ENCODE data around the gene GHITM. TPM values are rescaled to one million over a fixed set of nuclear protein-coding genes. Genes with fewer than 3 reads are reported as not detected.

The GHITM gene, protein sequence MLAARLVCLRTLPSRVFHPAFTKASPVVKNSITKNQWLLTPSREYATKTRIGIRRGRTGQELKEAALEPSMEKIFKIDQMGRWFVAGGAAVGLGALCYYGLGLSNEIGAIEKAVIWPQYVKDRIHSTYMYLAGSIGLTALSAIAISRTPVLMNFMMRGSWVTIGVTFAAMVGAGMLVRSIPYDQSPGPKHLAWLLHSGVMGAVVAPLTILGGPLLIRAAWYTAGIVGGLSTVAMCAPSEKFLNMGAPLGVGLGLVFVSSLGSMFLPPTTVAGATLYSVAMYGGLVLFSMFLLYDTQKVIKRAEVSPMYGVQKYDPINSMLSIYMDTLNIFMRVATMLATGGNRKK
- 156 TPM for total RNA-seq (2021; ENCODE audit: unreplicated experiment)
- polyA plus RNA-seq (2012), result 137 and 150 TPM in 2 replicates
- Bru-seq, nascent RNA, result percentile 97 among the genes with signal in this experiment
- percentile 99 among the genes with signal in this experiment for BruChase-seq, experiment 1, labeled RNA remaining after a 6-hour chase
- BruChase-seq, experiment 2, labeled RNA remaining after a 2-hour chase, result percentile 96 among the genes with signal in this experiment
- long read RNA-seq, transcript GHITM-201 (9 exons, 2,128 nt), result major isoform, 555 of 605 reads
- long read RNA-seq, partial matches to known transcripts, result 37 of 605 reads
- long read RNA-seq, other reads (novel, unspliced or antisense), result 13 of 605 reads

GRCh38 chr10:84139126-84140035, at the start of gene GHITM:
Gene GHITM, plus strand, starts transcription at chr10:84139509. Its CDS starts 1,992 bp downstream, at chr10:84141501.
- DNase-seq (ENCODE audit: low read depth, low spot score) (peak; percentile 97), ATAC-seq (peak; percentile 95)
- Histone ChIP-seq H3K9ac (ENCODE audit: low read length) (peak within 1 kb of the TSS; percentile 91), H3K4me3 (replicated peaks in 1 of 2; ENCODE audit: low read depth in 1 of 2, low read length in 2 of 2) (peak within 1 kb of the TSS; percentile 95), H3K9me3 (ENCODE audit: control insufficient read depth in 1 of 2, insufficient read depth in 1 of 2, low read depth in 1 of 2, low read length in 2 of 2) (no peaks in the 10 kb centered on the region), H3K27ac (ENCODE audit: low read depth, low read length) (peak within 1 kb of the TSS; percentile 82), H3K27me3 (ENCODE audit: insufficient read depth, low read length) (no peaks in the 10 kb centered on the region), H3K36me3 (ENCODE audit: control insufficient read depth in 1 of 2, insufficient read depth in 2 of 2, low read length in 2 of 2) (peaks cover 22 to 25% of the 10 kb centered on the region in 2 experiments), H3K79me2 (ENCODE audit: insufficient read depth, low read length) (peaks cover 45% of the 10 kb centered on the region), H3K4me2 (ENCODE audit: low read length) (peak within 1 kb of the TSS; percentile 75), H3K4me1 (ENCODE audit: control insufficient read depth in 1 of 2, insufficient read depth in 2 of 2, low read length in 2 of 2) (peaks cover 4 to 19% of the 10 kb centered on the region in 2 experiments; a peak in 2 of 4 replicates), H2AFZ (ENCODE audit: low read depth, low read length, poor library complexity, severe bottlenecking) (peak within 1 kb of the TSS; percentile 98), H4K20me1 (ENCODE audit: insufficient read depth) (no peaks in the 10 kb centered on the region), H3K9me2 (ENCODE audit: insufficient read depth) (no peaks in the 10 kb centered on the region)
- POLR2A ChIA-PET, result interaction anchor here (1.3 kb wide), 1 partner anchor 15 kb away, joined by 3 read pairs; no protein-coding TSS in a partner anchor
- CTCF ChIA-PET, result interaction anchor here (0.8 to 2.7 kb wide), 5 partner anchors 9 to 113 kb away, joined by 3 to 24 read pairs (median 3); no protein-coding TSS in a partner anchor
- intact Hi-C loops (cut with micrococcal nuclease), result no loop called here
- no TSS peak for BruUV-seq (replicated peaks)
- RAD21 ChIA-PET (ENCODE audit: low non-redundant PET in 1 of 2, low total read pairs in 2 of 2, uncharacterized antibody in 2 of 2, unreplicated experiment in 2 of 2), result no interaction called here
- TF ChIP-seq CBX3 (IDR thresholded peaks at IDR 0.05; ENCODE audit: low read depth), result no peak
- TF ChIP-seq, protein P1, sequence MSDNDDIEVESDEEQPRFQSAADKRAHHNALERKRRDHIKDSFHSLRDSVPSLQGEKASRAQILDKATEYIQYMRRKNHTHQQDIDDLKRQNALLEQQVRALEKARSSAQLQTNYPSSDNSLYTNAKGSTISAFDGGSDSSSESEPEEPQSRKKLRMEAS (IDR thresholded peaks at IDR 0.05), result peak; percentile 75
- peak; percentile 93 for TF ChIP-seq ELF1 (IDR thresholded peaks at IDR 0.05; ENCODE audit: borderline replicate concordance, low read depth)
- peak; percentile 88 for TF ChIP-seq EGR1 (IDR thresholded peaks at IDR 0.05; ENCODE audit: low read depth)
- TF ChIP-seq POLR2AphosphoS5 (IDR thresholded peaks at IDR 0.05; ENCODE audit: low read depth, low read length), result peak; percentile 84
- TF ChIP-seq ZNF274 (IDR thresholded peaks at IDR 0.05; ENCODE audit: low read depth, low read length), result no peak
- TF ChIP-seq EZH2phosphoT487 (IDR thresholded peaks at IDR 0.05; ENCODE audit: borderline replicate concordance), result no peak
- TF ChIP-seq TCF7L2 (IDR thresholded peaks at IDR 0.05; ENCODE audit: borderline replicate concordance, extremely low read depth, insufficient read depth, insufficient read length), result peak; percentile 81
- TF ChIP-seq EZH2 (IDR thresholded peaks at IDR 0.05), result no peak
- TF ChIP-seq SP1 (IDR thresholded peaks at IDR 0.05; ENCODE audit: low read depth), result peak; percentile 96
- TF ChIP-seq FOSL1 (IDR thresholded peaks at IDR 0.05; ENCODE audit: low read depth), result no peak
- no peak for TF ChIP-seq REST (IDR thresholded peaks at IDR 0.05; ENCODE audit: low read depth)
- no peak for TF ChIP-seq JUND (IDR thresholded peaks at IDR 0.05)
- peak; percentile 96 for TF ChIP-seq SRF (IDR thresholded peaks at IDR 0.05; ENCODE audit: low read depth)
- TF ChIP-seq, protein P2, sequence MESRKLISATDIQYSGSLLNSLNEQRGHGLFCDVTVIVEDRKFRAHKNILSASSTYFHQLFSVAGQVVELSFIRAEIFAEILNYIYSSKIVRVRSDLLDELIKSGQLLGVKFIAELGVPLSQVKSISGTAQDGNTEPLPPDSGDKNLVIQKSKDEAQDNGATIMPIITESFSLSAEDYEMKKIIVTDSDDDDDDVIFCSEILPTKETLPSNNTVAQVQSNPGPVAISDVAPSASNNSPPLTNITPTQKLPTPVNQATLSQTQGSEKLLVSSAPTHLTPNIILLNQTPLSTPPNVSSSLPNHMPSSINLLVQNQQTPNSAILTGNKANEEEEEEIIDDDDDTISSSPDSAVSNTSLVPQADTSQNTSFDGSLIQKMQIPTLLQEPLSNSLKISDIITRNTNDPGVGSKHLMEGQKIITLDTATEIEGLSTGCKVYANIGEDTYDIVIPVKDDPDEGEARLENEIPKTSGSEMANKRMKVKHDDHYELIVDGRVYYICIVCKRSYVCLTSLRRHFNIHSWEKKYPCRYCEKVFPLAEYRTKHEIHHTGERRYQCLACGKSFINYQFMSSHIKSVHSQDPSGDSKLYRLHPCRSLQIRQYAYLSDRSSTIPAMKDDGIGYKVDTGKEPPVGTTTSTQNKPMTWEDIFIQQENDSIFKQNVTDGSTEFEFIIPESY (IDR thresholded peaks at IDR 0.05; ENCODE audit: extremely low read depth, insufficient replicate concordance, low read length), result no peak
- TF ChIP-seq ZFX (IDR thresholded peaks at IDR 0.05), result peak; percentile 95
- no peak for TF ChIP-seq POLR2A (IDR thresholded peaks at IDR 0.05; ENCODE audit: borderline replicate concordance, extremely low read depth, insufficient read depth, insufficient read length)
